ENCODE data around the gene PPP6R1. TPM values are rescaled to one million over a fixed set of nuclear protein-coding genes. Genes with fewer than 3 reads are reported as not detected.
A peak's percentile ranks its signal among the peaks of the same experiment; 100 is the strongest.
"Not testable (repeated sequence)": the region's sequence is repeated elsewhere in the genome, so short reads cannot be mapped to it uniquely, and the experiment has no call there.

PPP6R1 gene
- polyA plus RNA-seq, 1 donor: 65.1 TPM

- H3K27ac ChIP-seq (ENCODE audit: low read length): no peak overlapping the region
- H3K4me3 ChIP-seq (ENCODE audit: low read length): no peak overlapping the region
- 83% methylated on average over 1 of the region's 17 CpGs for WGBS (ENCODE audit: insufficient coverage, low lambda C conversion rate)
- no peaks in the 10 kb centered on the region for H3K27me3 ChIP-seq (ENCODE audit: control insufficient read depth, insufficient read depth, low read length)
- H3K36me3 ChIP-seq (ENCODE audit: control insufficient read depth, insufficient read depth, low read length): peaks cover 41% of the 10 kb centered on the region
- no peak for DNase-seq
- peaks cover 26% of the 10 kb centered on the region for H3K4me1 ChIP-seq (ENCODE audit: control insufficient read depth, insufficient read depth, low read length)
- H3K9me3 ChIP-seq (ENCODE audit: control insufficient read depth, low read depth, low read length): no peaks in the 10 kb centered on the region
Measured at GRCh38 chr19:55223291-55224037, 35.4 kb downstream of the PPP6R1 start.

GRCh38 chr19:55220525-55220924 is 38.3 kb downstream of the PPP6R1 start:
- H3K4me3 ChIP-seq (ENCODE audit: low read length): no peak overlapping the region
- H3K27ac ChIP-seq (ENCODE audit: low read length): no peak overlapping the region
- H3K27me3 ChIP-seq (ENCODE audit: control insufficient read depth, insufficient read depth, low read length): no peaks in the 10 kb centered on the region
- no peak for DNase-seq
- H3K4me1 ChIP-seq (ENCODE audit: control insufficient read depth, insufficient read depth, low read length): peaks cover 17% of the 10 kb centered on the region
- peaks cover 22% of the 10 kb centered on the region for H3K36me3 ChIP-seq (ENCODE audit: control insufficient read depth, insufficient read depth, low read length)
- no peaks in the 10 kb centered on the region for H3K9me3 ChIP-seq (ENCODE audit: control insufficient read depth, low read depth, low read length)
- WGBS (ENCODE audit: insufficient coverage, low lambda C conversion rate): no CpG with 5 or more reads among the region's 9 CpGs

- peaks cover 11% of the 10 kb centered on the region for H3K4me1 ChIP-seq (ENCODE audit: control insufficient read depth, insufficient read depth, low read length)
- peaks cover 9% of the 10 kb centered on the region for H3K9me3 ChIP-seq (ENCODE audit: control insufficient read depth, low read depth, low read length)
- H3K27ac ChIP-seq (ENCODE audit: low read length): peak overlapping the region; percentile 92
- no CpG with 5 or more reads among the region's 36 CpGs for whole genome bisulfite sequencing (ENCODE audit: insufficient coverage, low lambda C conversion rate)
- H3K27me3 ChIP-seq (ENCODE audit: control insufficient read depth, insufficient read depth, low read length): no peaks in the 10 kb centered on the region
- H3K36me3 ChIP-seq (ENCODE audit: control insufficient read depth, insufficient read depth, low read length): no peaks in the 10 kb centered on the region
- H3K4me3 ChIP-seq (ENCODE audit: low read length): peak overlapping the region; percentile 50
- peak; percentile 93 to 96 for DNase-seq
Measured at GRCh38 chr19:55216461-55217198, 42.2 kb downstream of the PPP6R1 start.

GRCh38 chr19:55213547-55213946 is 45.3 kb downstream of the PPP6R1 start:
- Histone ChIP-seq H3K9me3 (ENCODE audit: control insufficient read depth, low read depth, low read length) (peaks cover 9% of the 10 kb centered on the region), H3K36me3 (ENCODE audit: control insufficient read depth, insufficient read depth, low read length) (no peaks in the 10 kb centered on the region), H3K4me3 (ENCODE audit: low read length) (no peak overlapping the region), H3K27me3 (ENCODE audit: control insufficient read depth, insufficient read depth, low read length) (no peaks in the 10 kb centered on the region), H3K4me1 (ENCODE audit: control insufficient read depth, insufficient read depth, low read length) (peaks cover 19% of the 10 kb centered on the region), H3K27ac (ENCODE audit: low read length) (no peak overlapping the region)
- no peak for DNase-seq
- no CpG with 5 or more reads among the region's 7 CpGs for WGBS (ENCODE audit: insufficient coverage, low lambda C conversion rate)

- 100% methylated on average over 1 of the region's 3 CpGs for WGBS (ENCODE audit: insufficient coverage, low lambda C conversion rate)
- Histone ChIP-seq H3K36me3 (ENCODE audit: control insufficient read depth, insufficient read depth, low read length) (no peaks in the 10 kb centered on the region), H3K27ac (ENCODE audit: low read length) (no peak overlapping the region), H3K4me3 (ENCODE audit: low read length) (no peak overlapping the region), H3K9me3 (ENCODE audit: control insufficient read depth, low read depth, low read length) (peaks cover 9% of the 10 kb centered on the region), H3K27me3 (ENCODE audit: control insufficient read depth, insufficient read depth, low read length) (no peaks in the 10 kb centered on the region), H3K4me1 (ENCODE audit: control insufficient read depth, insufficient read depth, low read length) (peaks cover 17% of the 10 kb centered on the region)
- DNase-seq: no peak
Measured at GRCh38 chr19:55212447-55212846, 46.4 kb downstream of the PPP6R1 start.

- H3K4me3 ChIP-seq (ENCODE audit: low read length): no peak overlapping the region
- H3K36me3 ChIP-seq (ENCODE audit: control insufficient read depth, insufficient read depth, low read length): peaks cover 7% of the 10 kb centered on the region
- peak overlapping the region; percentile 84 for H3K27ac ChIP-seq (ENCODE audit: low read length)
- peaks cover 11% of the 10 kb centered on the region for H3K4me1 ChIP-seq (ENCODE audit: control insufficient read depth, insufficient read depth, low read length)
- peaks cover 9% of the 10 kb centered on the region for H3K9me3 ChIP-seq (ENCODE audit: control insufficient read depth, low read depth, low read length)
- H3K27me3 ChIP-seq (ENCODE audit: control insufficient read depth, insufficient read depth, low read length): no peaks in the 10 kb centered on the region
- WGBS (ENCODE audit: insufficient coverage, low lambda C conversion rate): no CpG with 5 or more reads among the region's 17 CpGs
- DNase-seq: peak in 1 of 2 donors; percentile 56
Measured at GRCh38 chr19:55209693-55210472, 48.9 kb downstream of the PPP6R1 start.

- Histone ChIP-seq H3K4me3 (ENCODE audit: low read length) (peak within 1 kb of the TSS; percentile 41), H3K9me3 (ENCODE audit: control insufficient read depth, low read depth, low read length) (peaks cover 9% of the 10 kb centered on the region), H3K27ac (ENCODE audit: low read length) (peak within 1 kb of the TSS; percentile 84), H3K4me1 (ENCODE audit: control insufficient read depth, insufficient read depth, low read length) (peaks cover 11% of the 10 kb centered on the region), H3K27me3 (ENCODE audit: control insufficient read depth, insufficient read depth, low read length) (no peaks in the 10 kb centered on the region), H3K36me3 (ENCODE audit: control insufficient read depth, insufficient read depth, low read length) (peaks cover 15% of the 10 kb centered on the region)
- DNase-seq: peak in 1 of 2 donors; percentile 75
- no CpG with 5 or more reads among the region's 18 CpGs for WGBS (ENCODE audit: insufficient coverage, low lambda C conversion rate)
Measured at GRCh38 chr19:55208880-55209692, 49.7 kb downstream of the PPP6R1 start, which contains the start of gene PTPRH. Gene PTPRH, minus strand, starts transcription at chr19:55209501. Its CDS starts 68 bp downstream, at chr19:55209433.

GRCh38 chr19:55206664-55207500 is 51.9 kb downstream of the PPP6R1 start:
- Histone ChIP-seq H3K4me3 (ENCODE audit: low read length) (peak overlapping the region; percentile 60), H3K27ac (ENCODE audit: low read length) (peak overlapping the region; percentile 94), H3K27me3 (ENCODE audit: control insufficient read depth, insufficient read depth, low read length) (no peaks in the 10 kb centered on the region), H3K4me1 (ENCODE audit: control insufficient read depth, insufficient read depth, low read length) (peaks cover 11% of the 10 kb centered on the region), H3K9me3 (ENCODE audit: control insufficient read depth, low read depth, low read length) (no peaks in the 10 kb centered on the region), H3K36me3 (ENCODE audit: control insufficient read depth, insufficient read depth, low read length) (peaks cover 24% of the 10 kb centered on the region)
- no CpG with 5 or more reads among the region's 29 CpGs for WGBS (ENCODE audit: insufficient coverage, low lambda C conversion rate)
- DNase-seq: peak; percentile 95 to 98

GRCh38 chr19:55202199-55202598 is 56.6 kb downstream of the PPP6R1 start:
- not testable (repeated sequence) for H3K27me3 ChIP-seq (ENCODE audit: control insufficient read depth, insufficient read depth, low read length); DNase-seq; H3K4me1 ChIP-seq (ENCODE audit: control insufficient read depth, insufficient read depth, low read length); H3K4me3 ChIP-seq (ENCODE audit: low read length); H3K27ac ChIP-seq (ENCODE audit: low read length); H3K9me3 ChIP-seq (ENCODE audit: control insufficient read depth, low read depth, low read length)
- peaks cover 55% of the 10 kb centered on the region for H3K36me3 ChIP-seq (ENCODE audit: control insufficient read depth, insufficient read depth, low read length)
- WGBS (ENCODE audit: insufficient coverage, low lambda C conversion rate): no CpG with 5 or more reads among the region's 10 CpGs
